Measurements from ENCODE around the gene SEPTIN5. TPM values are rescaled to one million over a fixed set of nuclear protein-coding genes. Genes with fewer than 3 reads are reported as not detected.

The SEPTIN5 gene
- total RNA-seq, 1 experiment from 2014 or later = 36.0 TPM

GRCh38 chr22:19727310-19728150 lies 13.2 kb downstream of the SEPTIN5 start:
- Histone ChIP-seq H3K27me3 (ENCODE audit: control insufficient read depth, insufficient read depth, low read length) (peaks cover 45% of the 10 kb centered on the region), H3K36me3 (replicated peaks; ENCODE audit: control insufficient read depth, insufficient read depth, low read length) (no peaks in the 10 kb centered on the region), H3K4me3 (ENCODE audit: insufficient read depth, low read depth, low read length) (no peak overlapping the region)
- no peak for DNase-seq

GRCh38 chr22:19728271-19728670 lies 14.0 kb downstream of the SEPTIN5 start:
- no peak overlapping the region for H3K4me3 ChIP-seq (ENCODE audit: insufficient read depth, low read depth, low read length)
- no peak for DNase-seq
- peaks cover 38% of the 10 kb centered on the region for H3K27me3 ChIP-seq (ENCODE audit: control insufficient read depth, insufficient read depth, low read length)
- H3K36me3 ChIP-seq (replicated peaks; ENCODE audit: control insufficient read depth, insufficient read depth, low read length) = no peaks in the 10 kb centered on the region

GRCh38 chr22:19728836-19729235 lies 14.5 kb downstream of the SEPTIN5 start:
- Histone ChIP-seq H3K4me3 (ENCODE audit: insufficient read depth, low read depth, low read length) (no peak overlapping the region), H3K27me3 (ENCODE audit: control insufficient read depth, insufficient read depth, low read length) (peaks cover 32% of the 10 kb centered on the region), H3K36me3 (replicated peaks; ENCODE audit: control insufficient read depth, insufficient read depth, low read length) (no peaks in the 10 kb centered on the region)
- no peak for DNase-seq

DNA sequence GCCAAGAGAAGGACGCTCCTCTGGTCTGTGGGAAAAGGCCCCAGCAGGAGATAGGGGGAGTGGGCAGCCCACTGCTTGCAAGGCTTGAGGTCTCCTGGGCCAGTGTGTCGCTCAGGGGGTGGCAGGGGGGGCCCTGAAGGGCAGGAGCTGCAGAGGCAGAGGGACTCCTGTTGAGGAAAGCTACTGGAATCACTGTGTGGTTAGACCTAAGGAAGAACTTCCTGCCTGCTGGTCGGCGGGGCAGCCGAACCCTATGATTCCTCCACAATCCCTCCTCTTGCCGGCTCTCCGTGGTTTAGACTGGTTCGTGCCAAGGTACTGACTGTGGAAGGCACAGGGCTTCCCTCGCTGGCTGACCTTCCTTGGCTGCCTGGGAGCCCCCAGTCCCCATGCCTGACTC lies 15.2 kb downstream of the SEPTIN5 start:
- H3K27me3 ChIP-seq (ENCODE audit: control insufficient read depth, insufficient read depth, low read length) = peaks cover 25% of the 10 kb centered on the region
- no peaks in the 10 kb centered on the region for H3K36me3 ChIP-seq (replicated peaks; ENCODE audit: control insufficient read depth, insufficient read depth, low read length)
- H3K4me3 ChIP-seq (ENCODE audit: insufficient read depth, low read depth, low read length) = no peak overlapping the region
- no peak for DNase-seq

DNA sequence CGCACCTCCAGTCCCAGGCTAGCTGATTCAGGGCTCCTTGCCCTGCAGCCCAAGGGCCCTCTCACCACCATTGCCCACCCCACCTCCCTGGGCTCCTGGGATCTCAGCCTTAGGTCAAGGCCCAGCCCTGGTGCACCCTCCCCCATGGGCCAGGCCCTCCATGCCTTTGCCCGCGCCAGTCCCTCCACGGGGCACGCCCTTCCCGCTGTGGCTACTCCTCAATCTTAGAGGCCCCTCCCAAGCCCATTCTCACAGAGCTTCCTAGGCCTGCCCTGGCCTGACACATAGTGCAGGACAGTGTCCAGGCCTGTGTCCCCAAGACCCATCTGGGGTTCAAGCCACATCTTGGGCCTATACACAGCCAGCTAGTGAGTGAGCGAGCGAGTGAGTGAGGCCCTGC lies 15.9 kb downstream of the SEPTIN5 start:
- no peak for DNase-seq
- Histone ChIP-seq H3K27me3 (ENCODE audit: control insufficient read depth, insufficient read depth, low read length) (peaks cover 18% of the 10 kb centered on the region), H3K4me3 (ENCODE audit: insufficient read depth, low read depth, low read length) (no peak overlapping the region), H3K36me3 (replicated peaks; ENCODE audit: control insufficient read depth, insufficient read depth, low read length) (no peaks in the 10 kb centered on the region)

GRCh38 chr22:19730655-19731360 lies 16.5 kb downstream of the SEPTIN5 start:
- Histone ChIP-seq H3K27me3 (ENCODE audit: control insufficient read depth, insufficient read depth, low read length) (peaks cover 14% of the 10 kb centered on the region), H3K4me3 (ENCODE audit: insufficient read depth, low read depth, low read length) (peak overlapping the region; percentile 17), H3K36me3 (replicated peaks; ENCODE audit: control insufficient read depth, insufficient read depth, low read length) (no peaks in the 10 kb centered on the region)
- peak; percentile 97 for DNase-seq

- no peak for DNase-seq
- H3K4me3 ChIP-seq (ENCODE audit: insufficient read depth, low read depth, low read length) = no peak overlapping the region
- H3K36me3 ChIP-seq (replicated peaks; ENCODE audit: control insufficient read depth, insufficient read depth, low read length) = no peaks in the 10 kb centered on the region
- H3K27me3 ChIP-seq (ENCODE audit: control insufficient read depth, insufficient read depth, low read length) = peaks cover 13% of the 10 kb centered on the region
Measured at GRCh38 chr22:19731361-19732135, 17.2 kb downstream of the SEPTIN5 start.

DNA sequence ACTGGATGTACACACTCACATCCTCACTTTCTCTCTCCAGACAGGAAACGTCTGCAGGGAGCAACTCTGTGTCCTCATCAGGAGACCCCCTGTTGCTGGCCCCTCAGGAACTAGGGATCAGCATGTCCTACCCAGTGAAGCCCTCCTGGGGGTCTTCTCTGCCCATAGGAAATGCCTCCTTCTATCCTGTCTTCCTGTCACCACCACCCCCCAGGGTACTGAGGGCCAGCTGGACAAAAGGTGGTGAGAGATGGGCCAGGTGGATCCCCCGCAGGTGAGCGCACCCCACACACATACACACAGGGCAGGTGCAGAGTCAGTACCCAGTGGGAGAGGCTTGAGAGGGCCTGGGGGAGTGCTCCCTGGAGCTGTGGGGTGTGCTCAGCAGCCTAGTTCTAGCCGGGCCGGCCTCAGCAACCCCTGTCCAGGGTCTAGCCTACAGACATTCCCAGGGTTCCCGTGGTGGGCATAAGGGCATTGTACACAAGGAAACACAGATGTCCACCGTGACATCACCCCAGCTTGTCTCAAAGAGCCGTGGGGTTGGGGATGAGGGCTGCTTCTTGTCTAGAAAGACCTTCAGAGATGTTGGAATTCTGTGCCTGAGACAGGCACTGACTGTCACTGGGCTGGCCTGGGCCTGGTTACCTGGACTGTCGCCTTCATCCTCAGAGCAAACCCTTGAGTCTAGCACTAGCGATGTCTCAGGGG lies 18.3 kb downstream of the SEPTIN5 start:
- Histone ChIP-seq H3K36me3 (replicated peaks; ENCODE audit: control insufficient read depth, insufficient read depth, low read length) (no peaks in the 10 kb centered on the region), H3K4me3 (ENCODE audit: insufficient read depth, low read depth, low read length) (no peak overlapping the region), H3K27me3 (ENCODE audit: control insufficient read depth, insufficient read depth, low read length) (peaks cover 11% of the 10 kb centered on the region)
- DNase-seq = no peak

- H3K27me3 ChIP-seq (ENCODE audit: control insufficient read depth, insufficient read depth, low read length) = peaks cover 1% of the 10 kb centered on the region; the same call in 1 of the 2 replicates
- DNase-seq = no peak
- H3K36me3 ChIP-seq (replicated peaks; ENCODE audit: control insufficient read depth, insufficient read depth, low read length) = no peaks in the 10 kb centered on the region
- no peak overlapping the region for H3K4me3 ChIP-seq (ENCODE audit: insufficient read depth, low read depth, low read length)
Measured at GRCh38 chr22:19733755-19734154, 19.5 kb downstream of the SEPTIN5 start.

DNA sequence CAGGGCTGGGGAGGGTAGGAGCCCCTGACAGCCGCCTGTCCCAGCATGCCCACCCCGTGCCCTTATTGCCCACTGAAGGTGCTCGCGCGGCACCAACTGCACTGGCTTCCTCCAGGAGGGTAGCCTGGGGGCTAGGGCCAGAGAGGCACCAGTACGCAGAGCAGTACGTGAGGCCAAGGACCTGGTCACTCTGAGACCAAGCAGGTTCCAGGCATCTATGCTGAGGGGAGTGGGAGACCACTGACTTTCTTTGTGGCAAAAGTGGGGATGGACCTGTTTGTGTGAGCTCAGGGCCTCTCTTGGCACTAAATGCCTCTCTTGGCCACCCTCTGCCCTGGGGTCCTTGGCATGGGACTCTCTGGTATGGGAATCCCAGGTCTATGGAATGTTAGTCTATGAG lies 19.9 kb downstream of the SEPTIN5 start:
- H3K4me3 ChIP-seq (ENCODE audit: insufficient read depth, low read depth, low read length) = no peak overlapping the region
- no peak for DNase-seq
- no peaks in the 10 kb centered on the region for H3K36me3 ChIP-seq (replicated peaks; ENCODE audit: control insufficient read depth, insufficient read depth, low read length)
- H3K27me3 ChIP-seq (ENCODE audit: control insufficient read depth, insufficient read depth, low read length) = peaks cover 1% of the 10 kb centered on the region; the same call in 1 of the 2 replicates

DNA sequence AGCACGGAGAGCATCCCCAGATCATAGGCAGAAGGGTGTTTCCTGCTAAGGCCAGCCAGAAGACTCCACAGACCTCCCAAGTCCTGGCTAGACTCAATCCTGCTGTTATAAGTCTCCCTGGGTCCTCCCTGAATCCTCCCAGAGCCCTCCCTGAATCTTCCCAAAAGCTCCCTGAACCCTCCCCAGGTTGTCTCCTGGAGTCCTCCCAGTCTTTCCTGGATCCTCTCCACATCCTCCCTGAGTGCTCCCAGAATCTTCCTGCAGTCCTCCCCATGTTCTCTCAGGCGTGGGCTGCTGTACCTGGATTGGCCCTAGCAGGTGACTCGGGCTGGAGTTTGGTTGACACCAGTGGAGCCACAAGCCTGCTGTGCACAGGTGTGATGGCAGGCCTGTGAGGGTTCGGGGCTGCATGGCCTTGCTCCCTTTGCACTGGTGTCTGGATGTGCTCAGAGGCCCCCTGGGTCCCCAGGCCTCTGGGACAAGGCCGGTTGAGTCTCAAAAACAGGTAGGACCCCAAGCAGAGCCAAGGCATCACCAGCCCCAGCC lies 20.6 kb downstream of the SEPTIN5 start:
- Histone ChIP-seq H3K4me3 (ENCODE audit: insufficient read depth, low read depth, low read length) (no peak overlapping the region), H3K36me3 (replicated peaks; ENCODE audit: control insufficient read depth, insufficient read depth, low read length) (no peaks in the 10 kb centered on the region), H3K27me3 (ENCODE audit: control insufficient read depth, insufficient read depth, low read length) (no peaks in the 10 kb centered on the region)
- no peak for DNase-seq

DNA sequence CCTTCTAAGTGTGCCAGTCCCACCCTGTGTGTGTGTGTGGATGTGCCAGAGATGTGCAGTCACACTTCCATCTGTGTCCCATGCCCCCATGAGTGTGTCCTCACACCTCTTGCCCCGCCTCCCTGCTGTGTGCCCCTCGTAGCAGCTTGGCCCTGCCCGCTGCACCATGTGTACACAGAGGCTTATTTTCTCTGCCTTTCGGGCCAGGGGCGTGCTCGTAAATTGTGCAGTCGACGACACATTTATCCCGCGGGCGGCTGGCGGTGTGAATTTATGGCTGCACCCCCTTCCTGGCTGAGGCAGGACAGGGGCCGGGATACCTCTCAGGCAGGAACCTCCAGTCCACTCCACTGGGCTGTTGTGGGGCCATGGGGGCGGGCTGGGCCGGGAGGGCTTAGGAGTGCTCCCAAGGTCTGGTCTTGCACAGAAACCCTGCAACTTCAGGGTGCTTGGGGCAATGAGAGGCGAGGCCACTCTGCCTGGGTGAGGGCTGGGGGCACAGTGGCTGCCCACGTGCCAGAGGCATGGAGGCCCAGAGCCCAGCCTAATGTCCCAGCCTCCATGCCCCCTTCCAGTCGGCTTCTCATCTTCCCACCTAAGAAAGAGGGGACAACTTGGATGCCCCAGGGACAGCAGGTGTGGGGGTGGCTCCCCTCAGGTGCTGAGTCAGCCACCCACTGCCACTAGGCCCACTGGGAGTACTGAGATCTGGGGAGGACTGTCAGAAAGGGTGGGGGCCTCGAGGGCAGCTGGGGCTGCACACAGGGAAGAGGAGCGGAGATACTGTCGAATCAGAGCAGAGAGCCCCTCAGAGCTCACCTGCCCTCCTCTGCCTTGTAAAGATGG lies 21.6 kb downstream of the SEPTIN5 start:
- Histone ChIP-seq H3K27me3 (ENCODE audit: control insufficient read depth, insufficient read depth, low read length) (no peaks in the 10 kb centered on the region), H3K4me3 (ENCODE audit: insufficient read depth, low read depth, low read length) (no peak overlapping the region), H3K36me3 (replicated peaks; ENCODE audit: control insufficient read depth, insufficient read depth, low read length) (no peaks in the 10 kb centered on the region)
- DNase-seq = no peak
